Measurements from ENCODE around the gene FTL. TPM values are rescaled to one million over a fixed set of nuclear protein-coding genes. Genes with fewer than 3 reads are reported as not detected.
"Not testable (repeated sequence)": the region's sequence is repeated elsewhere in the genome, so short reads cannot be mapped to it uniquely, and the experiment has no call there.

Gene FTL
- total and polyA plus RNA-seq, 4 experiments from 2014 or later = 1,304 to 4,474 (median 2,454) TPM

DNA sequence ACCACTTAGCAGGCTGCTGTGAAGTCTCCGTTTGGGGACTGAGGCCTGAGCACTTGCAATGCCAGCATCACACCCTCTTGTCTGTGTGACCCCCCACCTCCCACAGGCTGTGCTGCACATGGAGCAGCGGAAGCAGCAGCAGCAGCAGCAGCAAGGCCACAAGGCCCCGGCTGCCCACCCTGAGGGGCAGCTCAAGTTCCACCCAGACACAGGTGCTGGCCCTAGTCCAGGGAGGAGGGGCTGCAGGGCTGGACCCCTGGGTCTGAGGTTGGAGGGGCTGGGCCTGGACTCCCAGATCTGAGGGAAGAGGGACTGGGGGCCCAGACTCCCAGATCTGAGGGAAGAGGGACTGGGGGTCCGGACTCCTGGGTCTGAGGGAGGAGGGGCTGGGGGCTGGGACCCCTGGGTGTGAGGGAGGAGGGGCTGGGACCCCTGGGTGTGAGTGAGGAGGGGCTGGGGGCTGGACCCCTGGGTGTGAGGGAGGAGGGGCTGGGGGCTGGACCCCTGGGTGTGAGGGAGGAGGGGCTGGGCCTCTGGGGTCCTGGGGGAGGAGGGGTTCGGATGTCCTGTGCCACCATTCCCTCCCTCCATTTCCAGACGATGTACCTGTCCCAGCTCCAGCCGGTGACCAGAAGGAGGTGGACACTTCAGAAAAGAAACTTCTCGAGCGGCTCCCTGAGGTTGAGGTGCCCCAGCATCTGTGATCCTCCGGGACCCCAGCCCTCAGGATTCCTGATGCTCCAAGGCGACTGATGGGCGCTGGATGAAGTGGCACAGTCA lies 43.2 kb upstream of the FTL start:
- CTCF ChIA-PET (ENCODE audit: partially characterized antibody) = interaction anchor here (0.8 kb wide), 1 partner anchor 49 kb away, joined by 3 read pairs; no protein-coding TSS in a partner anchor
- no peak overlapping the region for H3K27ac Mint-ChIP-seq

DNA sequence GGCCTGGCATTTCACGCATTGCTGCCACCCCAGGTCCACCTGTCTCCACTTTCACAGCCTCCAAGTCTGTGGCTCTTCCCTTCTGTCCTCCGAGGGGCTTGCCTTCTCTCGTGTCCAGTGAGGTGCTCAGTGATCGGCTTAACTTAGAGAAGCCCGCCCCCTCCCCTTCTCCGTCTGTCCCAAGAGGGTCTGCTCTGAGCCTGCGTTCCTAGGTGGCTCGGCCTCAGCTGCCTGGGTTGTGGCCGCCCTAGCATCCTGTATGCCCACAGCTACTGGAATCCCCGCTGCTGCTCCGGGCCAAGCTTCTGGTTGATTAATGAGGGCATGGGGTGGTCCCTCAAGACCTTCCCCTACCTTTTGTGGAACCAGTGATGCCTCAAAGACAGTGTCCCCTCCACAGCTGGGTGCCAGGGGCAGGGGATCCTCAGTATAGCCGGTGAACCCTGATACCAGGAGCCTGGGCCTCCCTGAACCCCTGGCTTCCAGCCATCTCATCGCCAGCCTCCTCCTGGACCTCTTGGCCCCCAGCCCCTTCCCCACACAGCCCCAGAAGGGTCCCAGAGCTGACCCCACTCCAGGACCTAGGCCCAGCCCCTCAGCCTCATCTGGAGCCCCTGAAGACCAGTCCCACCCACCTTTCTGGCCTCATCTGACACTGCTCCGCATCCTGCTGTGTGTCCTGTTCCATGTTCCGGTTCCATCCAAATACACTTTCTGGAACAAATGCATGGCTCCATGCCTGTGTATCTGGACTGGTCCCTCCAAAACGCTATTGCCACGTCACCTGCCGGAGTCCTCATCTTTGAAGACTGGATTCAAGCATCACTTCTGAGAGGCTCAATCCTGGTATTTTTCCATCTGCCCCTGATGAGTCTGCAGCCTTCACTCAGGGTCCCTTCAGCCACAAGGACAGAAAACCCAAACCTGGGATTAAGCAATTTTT lies 42.3 kb upstream of the FTL start:
- Mint-ChIP-seq H3K27ac (no peak overlapping the region), H3K4me1 (peaks cover 0 to 4% (median 3%) of the 10 kb centered on the region in 4 donors), H3K4me3 (no peak overlapping the region), H3K9me3 (no peaks in the 10 kb centered on the region), H3K27me3 (no peaks in the 10 kb centered on the region), H3K36me3 (peaks cover 15 to 28% of the 10 kb centered on the region in 2 donors)
- H3K4me1 ChIP-seq (ENCODE audit: insufficient read depth, low read length) = no peaks in the 10 kb centered on the region
- H3K27ac ChIP-seq (ENCODE audit: low read depth, low read length) = no peak overlapping the region
- ChIA-PET CTCF (ENCODE audit: partially characterized antibody) (interaction anchor here (0.7 kb wide), 1 partner anchor 80 kb away, joined by 4 read pairs; no protein-coding TSS in a partner anchor), POLR2A (ENCODE audit: partially characterized antibody) (no interaction called here)
- no peaks in the 10 kb centered on the region for H3K27me3 ChIP-seq (ENCODE audit: insufficient read depth, low read length)
- H3K36me3 ChIP-seq (ENCODE audit: insufficient read depth, low read length) = peaks cover 28% of the 10 kb centered on the region
- H3K9me3 ChIP-seq (ENCODE audit: control insufficient read depth in 1 of 2, low read length in 2 of 2) = no peaks in the 10 kb centered on the region
- intact Hi-C loops (cut with micrococcal nuclease) = no loop called here
- DNase-seq = no peak
- H3K4me3 ChIP-seq (ENCODE audit: low read length in 2 of 2) = no peak overlapping the region

More for the DNA sequence above, 43.2 kb upstream of the FTL start:
- intact Hi-C loops (cut with micrococcal nuclease) = no loop called here
- Mint-ChIP-seq H3K4me1 (peaks cover 0 to 2% (median 1%) of the 10 kb centered on the region in 4 donors), H3K9me3 (no peaks in the 10 kb centered on the region), H3K27me3 (no peaks in the 10 kb centered on the region), H3K36me3 (peaks cover 17 to 30% of the 10 kb centered on the region in 2 donors), H3K4me3 (no peak overlapping the region)
- Histone ChIP-seq H3K4me3 (ENCODE audit: low read length in 2 of 2) (no peak overlapping the region), H3K4me1 (ENCODE audit: insufficient read depth, low read length) (no peaks in the 10 kb centered on the region), H3K9me3 (ENCODE audit: control insufficient read depth in 1 of 2, low read length in 2 of 2) (no peaks in the 10 kb centered on the region), H3K27me3 (ENCODE audit: insufficient read depth, low read length) (no peaks in the 10 kb centered on the region), H3K27ac (ENCODE audit: low read depth, low read length) (no peak overlapping the region), H3K36me3 (ENCODE audit: insufficient read depth, low read length) (peaks cover 28% of the 10 kb centered on the region)
- DNase-seq = no peak
- POLR2A ChIA-PET (ENCODE audit: partially characterized antibody) = no interaction called here

GRCh38 chr19:48925240-48925843 lies 39.8 kb upstream of the FTL start:
- H3K36me3 Mint-ChIP-seq = peaks cover 3 to 16% of the 10 kb centered on the region in 2 donors

GRCh38 chr19:48925890-48926289 lies 39.2 kb upstream of the FTL start:
- H3K4me3 ChIP-seq (ENCODE audit: low read length in 2 of 2); H3K9me3 ChIP-seq (ENCODE audit: control insufficient read depth in 1 of 2, low read length in 2 of 2); H3K4me1 ChIP-seq (ENCODE audit: insufficient read depth, low read length); H3K9me3 Mint-ChIP-seq; H3K27ac Mint-ChIP-seq; H3K4me3 Mint-ChIP-seq; H3K27me3 Mint-ChIP-seq; H3K4me1 Mint-ChIP-seq; intact Hi-C loops (cut with micrococcal nuclease); DNase-seq; H3K27ac ChIP-seq (ENCODE audit: low read depth, low read length); H3K27me3 ChIP-seq (ENCODE audit: insufficient read depth, low read length): not testable (repeated sequence)
- ChIA-PET POLR2A (ENCODE audit: partially characterized antibody) (interaction anchor here (0.6 kb wide), 2 partner anchors 26 to 54 kb away, joined by 3 read pairs; partner anchors contain the start of gene PPP1R15A), CTCF (ENCODE audit: partially characterized antibody) (interaction anchor here (0.6 kb wide), 1 partner anchor 46 kb away, joined by 4 read pairs; no protein-coding TSS in a partner anchor)
- H3K36me3 Mint-ChIP-seq = peaks cover 3 to 13% of the 10 kb centered on the region in 2 donors
- H3K36me3 ChIP-seq (ENCODE audit: insufficient read depth, low read length) = peaks cover 17% of the 10 kb centered on the region

More at GRCh38 chr19:48925240-48925843, 39.8 kb upstream of the FTL start:
- Mint-ChIP-seq H3K9me3 (no peaks in the 10 kb centered on the region), H3K27me3 (no peaks in the 10 kb centered on the region), H3K4me3 (no peak overlapping the region), H3K27ac (no peak overlapping the region), H3K4me1 (peaks cover 0 to 4% (median 3%) of the 10 kb centered on the region in 4 donors)
- peaks cover 17% of the 10 kb centered on the region for H3K36me3 ChIP-seq (ENCODE audit: insufficient read depth, low read length)
- intact Hi-C loops (cut with micrococcal nuclease) = no loop called here
- H3K4me1 ChIP-seq (ENCODE audit: insufficient read depth, low read length) = no peaks in the 10 kb centered on the region
- H3K9me3 ChIP-seq (ENCODE audit: control insufficient read depth in 1 of 2, low read length in 2 of 2) = no peaks in the 10 kb centered on the region
- H3K4me3 ChIP-seq (ENCODE audit: low read length in 2 of 2) = no peak overlapping the region
- no peak overlapping the region for H3K27ac ChIP-seq (ENCODE audit: low read depth, low read length)
- POLR2A ChIA-PET (ENCODE audit: partially characterized antibody) = no interaction called here
- H3K27me3 ChIP-seq (ENCODE audit: insufficient read depth, low read length) = no peaks in the 10 kb centered on the region
- CTCF ChIA-PET (ENCODE audit: partially characterized antibody) = interaction anchor here (0.6 kb wide), 1 partner anchor 46 kb away, joined by 4 read pairs; no protein-coding TSS in a partner anchor
- no peak for DNase-seq

DNA sequence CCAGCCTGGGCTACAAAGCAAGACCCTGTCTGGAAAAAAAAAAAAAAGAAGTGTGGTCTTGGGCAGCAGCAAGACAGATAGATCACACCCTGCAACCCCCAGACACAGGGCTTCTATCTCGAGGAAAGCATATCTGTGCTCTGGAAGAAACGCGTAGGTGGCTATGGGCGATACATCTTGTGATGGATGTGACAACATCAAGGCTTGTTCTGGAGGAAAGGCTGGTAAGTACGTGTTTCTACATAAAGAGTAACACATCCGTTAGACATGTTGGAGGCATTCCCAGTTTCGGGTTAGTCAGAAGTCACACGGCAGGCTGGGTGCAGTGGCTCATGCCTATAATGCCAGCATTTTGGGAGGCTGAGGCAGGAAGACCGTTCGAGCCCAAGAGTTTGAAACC lies 38.2 kb upstream of the FTL start:
- H3K27me3 Mint-ChIP-seq = no peaks in the 10 kb centered on the region
- H3K4me3 Mint-ChIP-seq = peak overlapping the region; percentile 36 to 75 (median 66)
- peaks cover 0 to 4% (median 3%) of the 10 kb centered on the region in 4 donors for H3K4me1 Mint-ChIP-seq
- ChIA-PET CTCF (ENCODE audit: partially characterized antibody) (no interaction called here), POLR2A (ENCODE audit: partially characterized antibody) (no interaction called here)
- DNase-seq = peak in 2 of 5 donors; percentile 9 to 11
- H3K27ac ChIP-seq (ENCODE audit: low read depth, low read length) = no peak overlapping the region
- H3K9me3 ChIP-seq (ENCODE audit: control insufficient read depth in 1 of 2, low read length in 2 of 2) = no peaks in the 10 kb centered on the region
- peaks cover 10% of the 10 kb centered on the region for H3K36me3 ChIP-seq (ENCODE audit: insufficient read depth, low read length)
- H3K27ac Mint-ChIP-seq = peak overlapping the region in 2 of 7 donors; percentile 22 to 34
- no peaks in the 10 kb centered on the region for H3K27me3 ChIP-seq (ENCODE audit: insufficient read depth, low read length)
- H3K36me3 Mint-ChIP-seq = peaks cover 3 to 7% of the 10 kb centered on the region in 2 donors
- H3K4me1 ChIP-seq (ENCODE audit: insufficient read depth, low read length) = no peaks in the 10 kb centered on the region
- H3K9me3 Mint-ChIP-seq = no peaks in the 10 kb centered on the region
- intact Hi-C loops (cut with micrococcal nuclease) = no loop called here
- no peak overlapping the region for H3K4me3 ChIP-seq (ENCODE audit: low read length in 2 of 2)

- not testable (repeated sequence) for H3K4me1 Mint-ChIP-seq
These were observed 37.4 kb upstream of the FTL start for GRCh38 chr19:48927692-48928091.

More at GRCh38 chr19:48927692-48928091, 37.4 kb upstream of the FTL start:
- POLR2A ChIA-PET (ENCODE audit: partially characterized antibody); H3K9me3 Mint-ChIP-seq; intact Hi-C loops (cut with micrococcal nuclease); H3K27me3 Mint-ChIP-seq; H3K27ac Mint-ChIP-seq; H3K4me3 Mint-ChIP-seq; H3K27me3 ChIP-seq (ENCODE audit: insufficient read depth, low read length); H3K4me1 ChIP-seq (ENCODE audit: insufficient read depth, low read length); DNase-seq; CTCF ChIA-PET (ENCODE audit: partially characterized antibody); H3K27ac ChIP-seq (ENCODE audit: low read depth, low read length); H3K4me3 ChIP-seq (ENCODE audit: low read length in 2 of 2); H3K9me3 ChIP-seq (ENCODE audit: control insufficient read depth in 1 of 2, low read length in 2 of 2); H3K36me3 ChIP-seq (ENCODE audit: insufficient read depth, low read length); H3K36me3 Mint-ChIP-seq: not testable (repeated sequence)
